AG04449 (cell line): Measurements from ENCODE around the gene SFT2D3.
"Not testable (repeated sequence)": the region's sequence is repeated elsewhere in the genome, so short reads cannot be mapped to it uniquely, and the experiment has no call there.

Source experiments
- CTCF ChIA-PET: fragments of 350-600 bp; formaldehyde crosslinking; extraction: SDS; loops from one replicate; lab custom pipeline; 2021; ENCODE audit warnings: antibody characterized with exemption; lab: Yijun Ruan, JAX
- POLR2A ChIA-PET: fragments of 400-600, 350-600 bp; formaldehyde crosslinking; extraction: SDS; loops from one replicate; lab custom pipeline; 2020; ENCODE audit warnings: antibody characterized with exemption, inconsistent platforms; lab: Yijun Ruan, JAX
- DNase-seq: peaks from one replicate; pipeline ENCODE4 v3.0.0-alpha.2; 2010; ENCODE audit warnings: low read depth, low spot score
- H3K4me3 ChIP-seq: 2 replicates; pipeline ENCODE4 v1.5.1; 2011; ENCODE audit warnings: low read depth, mild to moderate bottlenecking, control low read depth, low read length
- CTCF ChIP-seq: IDR thresholded peaks from one replicate; pipeline ENCODE4 v1.5.1; 2011; ENCODE audit warnings: mild to moderate bottlenecking, moderate library complexity, low read length, control low read depth, inconsistent platforms; ENCODE audit not compliant: insufficient read depth; ENCODE audit errors: missing control alignments

SFT2D3 gene

GRCh38 chr2:127735537-127736399 lies 34.5 kb downstream of the SFT2D3 start:
- ChIA-PET CTCF (no interaction called here), POLR2A (no interaction called here)
- no peak for TF ChIP-seq CTCF
- H3K4me3 ChIP-seq: no peak overlapping the region
- no peak for DNase-seq

DNA sequence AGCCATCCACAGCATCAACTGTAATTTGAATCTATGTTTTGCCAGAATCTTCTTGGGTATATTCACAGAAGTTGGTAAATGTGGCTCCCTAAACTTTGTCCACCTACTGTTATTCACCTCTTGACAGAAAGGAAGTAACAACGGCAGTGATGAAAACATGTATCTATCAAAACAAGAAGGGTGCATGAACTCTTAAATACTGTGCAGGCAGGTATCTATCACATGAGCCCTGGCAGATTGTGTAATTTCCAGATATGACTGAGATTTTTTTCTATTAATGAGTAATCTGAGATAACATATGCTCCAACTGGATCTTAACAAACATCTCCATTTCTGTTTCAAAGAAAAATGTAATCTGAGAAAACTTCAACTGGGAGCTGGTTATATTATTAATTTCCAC lies 36.6 kb downstream of the SFT2D3 start:
- no peak for TF ChIP-seq CTCF
- CTCF ChIA-PET: interaction anchor here (1.1 kb wide), 1 partner anchor 10 kb away, joined by 3 read pairs; no protein-coding TSS in a partner anchor
- DNase-seq: no peak
- H3K4me3 ChIP-seq: no peak overlapping the region
- POLR2A ChIA-PET: no interaction called here

- H3K4me3 ChIP-seq: no peak overlapping the region
- TF ChIP-seq CTCF: no peak
- ChIA-PET POLR2A (no interaction called here), CTCF (no interaction called here)
- DNase-seq: no peak
Observed at GRCh38 chr2:127739800-127740199, 38.5 kb downstream of the SFT2D3 start.

- ChIA-PET POLR2A (no interaction called here), CTCF (no interaction called here)
- DNase-seq: no peak
- TF ChIP-seq CTCF: no peak
- no peak overlapping the region for H3K4me3 ChIP-seq
Observed at GRCh38 chr2:127740665-127741288, 39.5 kb downstream of the SFT2D3 start.

DNA sequence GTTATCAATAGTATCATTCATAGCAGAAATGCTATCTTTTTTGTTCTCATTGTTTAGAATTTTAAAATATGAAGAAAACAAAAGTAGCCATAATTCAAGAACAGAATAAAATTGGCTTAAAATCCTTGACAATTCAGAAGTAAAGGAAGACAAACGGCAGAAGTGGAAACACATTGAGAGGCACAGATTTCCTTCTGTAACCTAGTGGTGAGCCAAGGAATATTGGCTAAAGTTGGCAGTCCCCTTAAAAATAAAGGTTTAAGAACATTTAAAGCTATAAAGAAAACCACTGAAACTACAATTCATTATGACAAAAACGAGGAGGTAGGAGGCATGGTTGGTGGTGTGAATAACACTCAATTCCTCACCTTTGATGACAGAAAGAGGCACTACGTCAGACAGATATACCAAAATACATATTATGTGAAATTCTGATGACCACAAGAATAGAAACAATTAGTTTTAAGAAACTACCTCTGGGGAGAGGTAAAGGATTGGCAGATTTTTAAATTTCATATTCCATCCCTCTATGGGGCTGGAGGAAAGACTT lies 42.3 kb downstream of the SFT2D3 start:
- H3K4me3 ChIP-seq: no peak overlapping the region
- ChIA-PET CTCF (interaction anchor here (0.9 kb wide), 1 partner anchor 8 kb away, joined by 3 read pairs; no protein-coding TSS in a partner anchor), POLR2A (no interaction called here)
- DNase-seq: no peak
- TF ChIP-seq CTCF: no peak

DNA sequence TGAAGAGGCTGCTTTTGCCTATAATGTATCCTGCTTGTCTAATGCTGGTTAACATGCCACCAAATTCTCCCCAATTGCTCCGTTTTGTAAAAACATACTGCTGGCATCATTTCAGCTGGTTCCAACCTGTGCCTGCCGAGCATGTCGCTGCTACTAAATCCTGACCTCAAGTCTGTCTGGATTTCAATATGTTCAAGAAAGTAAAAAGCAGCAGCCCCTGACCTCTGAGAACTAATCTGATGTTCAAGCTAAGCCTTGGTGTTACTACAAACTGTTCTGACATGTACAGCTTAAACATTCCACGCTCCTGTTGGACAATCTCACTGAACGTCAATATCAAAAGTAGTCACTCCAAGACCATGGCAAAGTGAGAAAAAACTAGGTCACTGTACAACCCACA lies 46.3 kb downstream of the SFT2D3 start:
- no peak for TF ChIP-seq CTCF
- ChIA-PET CTCF (interaction anchor here (1.0 to 1.4 kb wide), 2 partner anchors 10 to 98 kb away, joined by 3 read pairs; no protein-coding TSS in a partner anchor), POLR2A (no interaction called here)
- no peak overlapping the region for H3K4me3 ChIP-seq
- no peak for DNase-seq

- DNase-seq, H3K4me3 ChIP-seq, POLR2A ChIA-PET: not testable (repeated sequence)
- CTCF ChIA-PET: interaction anchor here (0.9 kb wide), 1 partner anchor 15 kb away, joined by 3 read pairs; no protein-coding TSS in a partner anchor
Observed at GRCh38 chr2:127749537-127749936, 48.2 kb downstream of the SFT2D3 start.
